ENCODE results near the gene CDCA4.

CDCA4 gene

DNA sequence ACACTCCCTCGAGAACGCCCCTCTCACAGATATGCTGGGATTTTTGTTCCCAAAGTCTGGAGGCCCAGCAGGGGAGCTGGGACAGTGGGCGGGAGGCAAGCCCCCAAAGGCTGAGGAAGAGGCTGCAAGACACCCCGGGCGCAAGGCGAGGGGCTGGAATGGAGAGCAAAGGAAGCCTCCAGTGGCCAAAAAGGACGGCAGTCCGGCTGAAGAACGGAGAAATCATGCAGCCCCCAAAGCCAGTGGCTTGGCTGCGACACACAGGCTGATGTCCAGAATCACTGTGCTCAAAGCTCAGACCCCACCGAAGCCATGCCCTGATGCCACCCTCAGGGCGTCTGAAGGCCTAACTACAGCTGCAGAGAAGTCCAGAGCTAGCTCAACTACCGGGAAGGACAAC, 24.4 kb downstream of the CDCA4 start:
- no peak overlapping the region for H3K4me3 ChIP-seq (ENCODE audit: low read length)
- no peak overlapping the region for H4K5ac ChIP-seq (ENCODE audit: low read length)
- H3K4me1 ChIP-seq (ENCODE audit: control insufficient read depth, low read depth, low read length), result no peaks in the 10 kb centered on the region
- DNase-seq, result no peak
- H3K4ac ChIP-seq (ENCODE audit: low read depth, low read length), result no peak overlapping the region
- no peak overlapping the region for H3K18ac ChIP-seq (ENCODE audit: low read length)
- no peak overlapping the region for H2BK120ac ChIP-seq (ENCODE audit: low read depth, low read length)
- H4K8ac ChIP-seq (ENCODE audit: low read depth, low read length), result no peak overlapping the region
- H3K27ac ChIP-seq (ENCODE audit: low read depth, low read length), result no peak overlapping the region
- H3K79me2 ChIP-seq (ENCODE audit: control insufficient read depth, insufficient read depth, low read length), result no peaks in the 10 kb centered on the region
- H3K56ac ChIP-seq (ENCODE audit: low read length), result no peak overlapping the region
- H3K79me1 ChIP-seq (ENCODE audit: low read length), result no peaks in the 10 kb centered on the region
- H2BK15ac ChIP-seq (replicated peaks; ENCODE audit: low read depth), result no peak overlapping the region
- H2BK5ac ChIP-seq (ENCODE audit: low read length), result no peak overlapping the region
- no peaks in the 10 kb centered on the region for H3K27me3 ChIP-seq (ENCODE audit: insufficient read depth, low read length, poor library complexity)
- no CpG with 5 or more reads among the region's 13 CpGs for WGBS (ENCODE audit: extremely low coverage, insufficient coverage, low lambda C conversion rate)
- H3K9ac ChIP-seq (ENCODE audit: low read length), result no peak overlapping the region
- no peak overlapping the region for H2AK5ac ChIP-seq (ENCODE audit: low read length)
- no peak overlapping the region for H3K23ac ChIP-seq (ENCODE audit: low read length)
- no peaks in the 10 kb centered on the region for H3K36me3 ChIP-seq (ENCODE audit: control insufficient read depth, insufficient read depth, low read length)
- no peak overlapping the region for H3K4me2 ChIP-seq (ENCODE audit: low read length)

DNA sequence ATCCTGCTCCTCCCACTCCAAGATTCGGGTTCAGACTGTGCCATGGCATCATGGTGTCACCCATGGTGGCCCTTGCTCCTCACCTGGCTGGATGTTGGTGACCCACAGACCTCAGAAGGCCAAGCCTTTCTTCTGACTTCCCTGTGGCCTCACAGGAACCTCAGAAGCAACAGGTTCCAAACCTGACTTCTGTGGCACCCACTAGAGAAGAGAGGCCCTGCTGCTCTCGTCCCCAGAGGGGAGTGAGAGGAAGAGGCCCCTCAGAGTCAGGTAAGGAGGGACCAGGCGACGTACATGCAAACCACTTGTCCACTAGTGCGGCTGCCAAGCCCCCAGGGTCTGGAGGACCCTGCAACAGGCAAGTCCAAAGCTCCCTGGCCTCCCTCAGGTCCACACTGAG, 24.9 kb downstream of the CDCA4 start:
- Histone ChIP-seq H2BK5ac (ENCODE audit: low read length) (no peak overlapping the region), H3K27me3 (ENCODE audit: insufficient read depth, low read length, poor library complexity) (no peaks in the 10 kb centered on the region), H3K23ac (ENCODE audit: low read length) (no peak overlapping the region), H3K4me3 (ENCODE audit: low read length) (no peak overlapping the region), H3K4ac (ENCODE audit: low read depth, low read length) (no peak overlapping the region), H2AK5ac (ENCODE audit: low read length) (no peak overlapping the region), H3K18ac (ENCODE audit: low read length) (no peak overlapping the region), H4K5ac (ENCODE audit: low read length) (no peak overlapping the region), H3K36me3 (ENCODE audit: control insufficient read depth, insufficient read depth, low read length) (no peaks in the 10 kb centered on the region), H3K79me1 (ENCODE audit: low read length) (no peaks in the 10 kb centered on the region), H3K56ac (ENCODE audit: low read length) (no peak overlapping the region), H3K4me2 (ENCODE audit: low read length) (no peak overlapping the region), H3K79me2 (ENCODE audit: control insufficient read depth, insufficient read depth, low read length) (no peaks in the 10 kb centered on the region), H3K9ac (ENCODE audit: low read length) (no peak overlapping the region), H2BK120ac (ENCODE audit: low read depth, low read length) (no peak overlapping the region), H3K27ac (ENCODE audit: low read depth, low read length) (no peak overlapping the region), H2BK15ac (replicated peaks; ENCODE audit: low read depth) (no peak overlapping the region), H4K8ac (ENCODE audit: low read depth, low read length) (no peak overlapping the region), H3K4me1 (ENCODE audit: control insufficient read depth, low read depth, low read length) (no peaks in the 10 kb centered on the region)
- WGBS (ENCODE audit: extremely low coverage, insufficient coverage, low lambda C conversion rate), result no CpG with 5 or more reads among the region's 5 CpGs
- DNase-seq, result no peak

DNA sequence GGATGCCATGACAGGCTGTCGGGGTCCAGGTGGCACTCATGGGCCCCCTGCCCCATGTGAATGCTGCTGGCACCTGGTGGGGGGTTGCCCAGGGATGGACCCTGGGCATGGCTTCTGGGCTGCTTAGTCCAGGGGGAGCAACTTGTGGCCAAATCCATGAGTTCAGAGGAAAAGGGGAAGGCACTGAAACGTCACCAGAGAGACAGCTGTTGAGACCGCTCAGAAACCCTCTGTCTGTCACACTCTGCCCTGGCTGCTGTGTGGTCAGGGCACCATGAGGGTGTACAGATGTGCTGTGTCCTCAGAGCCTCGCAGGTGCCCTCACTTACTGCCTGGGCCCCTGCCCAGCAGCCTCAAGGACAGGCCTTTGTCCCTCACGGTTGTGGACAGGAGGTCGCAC, 25.9 kb downstream of the CDCA4 start:
- Histone ChIP-seq H3K4me2 (ENCODE audit: low read length) (no peak overlapping the region), H3K18ac (ENCODE audit: low read length) (no peak overlapping the region), H4K5ac (ENCODE audit: low read length) (no peak overlapping the region), H3K9ac (ENCODE audit: low read length) (no peak overlapping the region), H2BK5ac (ENCODE audit: low read length) (no peak overlapping the region), H2BK15ac (replicated peaks; ENCODE audit: low read depth) (no peak overlapping the region), H3K4ac (ENCODE audit: low read depth, low read length) (no peak overlapping the region), H3K27ac (ENCODE audit: low read depth, low read length) (no peak overlapping the region), H2AK5ac (ENCODE audit: low read length) (no peak overlapping the region), H3K79me2 (ENCODE audit: control insufficient read depth, insufficient read depth, low read length) (no peaks in the 10 kb centered on the region), H3K4me3 (ENCODE audit: low read length) (no peak overlapping the region), H3K79me1 (ENCODE audit: low read length) (no peaks in the 10 kb centered on the region), H3K4me1 (ENCODE audit: control insufficient read depth, low read depth, low read length) (no peaks in the 10 kb centered on the region), H3K36me3 (ENCODE audit: control insufficient read depth, insufficient read depth, low read length) (no peaks in the 10 kb centered on the region), H2BK120ac (ENCODE audit: low read depth, low read length) (no peak overlapping the region), H4K8ac (ENCODE audit: low read depth, low read length) (no peak overlapping the region), H3K27me3 (ENCODE audit: insufficient read depth, low read length, poor library complexity) (no peaks in the 10 kb centered on the region), H3K56ac (ENCODE audit: low read length) (no peak overlapping the region), H3K23ac (ENCODE audit: low read length) (no peak overlapping the region)
- DNase-seq, result no peak
- WGBS (ENCODE audit: extremely low coverage, insufficient coverage, low lambda C conversion rate), result no CpG with 5 or more reads among the region's 6 CpGs

DNA sequence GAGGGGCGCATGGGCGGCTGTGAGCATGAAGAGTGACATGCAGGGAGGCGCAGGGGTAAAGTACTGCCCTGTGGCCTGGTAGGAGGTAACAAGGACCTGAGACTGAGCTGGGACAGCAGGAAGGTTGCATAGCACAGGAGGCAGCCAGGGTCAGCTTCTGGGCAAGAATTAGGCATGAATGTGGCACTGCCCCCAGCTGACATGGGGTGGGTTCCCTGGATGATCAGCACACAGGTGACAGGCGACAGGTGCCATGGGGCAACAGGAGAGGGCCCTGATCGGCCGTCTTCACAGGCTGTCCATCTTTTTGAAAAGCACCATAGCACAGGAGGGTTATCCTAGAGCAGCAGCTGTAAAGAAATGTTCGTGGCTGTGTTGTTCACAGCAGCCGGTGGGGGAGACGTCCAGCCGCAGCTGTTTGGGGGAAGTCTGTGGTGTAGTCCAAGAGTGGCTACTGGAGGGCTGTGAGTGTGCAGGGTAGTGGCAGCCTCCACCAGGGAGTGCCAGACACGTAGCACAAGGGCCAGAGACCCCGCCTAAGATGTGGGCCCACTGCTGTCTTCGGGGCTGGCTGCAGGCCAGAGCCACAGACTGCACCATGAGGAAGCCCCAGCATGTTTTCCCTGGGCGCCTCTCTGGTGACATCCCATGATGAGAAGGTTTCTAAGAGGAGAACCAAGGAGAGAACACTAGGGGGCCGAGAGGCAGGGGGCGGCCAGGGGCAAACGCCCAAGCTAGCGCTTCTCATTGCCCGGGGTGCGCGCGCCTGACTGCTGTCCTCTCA, 26.9 kb downstream of the CDCA4 start:
- Histone ChIP-seq H3K27me3 (ENCODE audit: insufficient read depth, low read length, poor library complexity) (no peaks in the 10 kb centered on the region), H4K8ac (ENCODE audit: low read depth, low read length) (no peak overlapping the region), H3K23ac (ENCODE audit: low read length) (no peak overlapping the region), H3K79me1 (ENCODE audit: low read length) (no peaks in the 10 kb centered on the region), H3K18ac (ENCODE audit: low read length) (no peak overlapping the region), H2BK15ac (replicated peaks; ENCODE audit: low read depth) (no peak overlapping the region), H3K9ac (ENCODE audit: low read length) (no peak overlapping the region), H2BK120ac (ENCODE audit: low read depth, low read length) (no peak overlapping the region), H2AK5ac (ENCODE audit: low read length) (no peak overlapping the region), H3K4me2 (ENCODE audit: low read length) (no peak overlapping the region), H3K79me2 (ENCODE audit: control insufficient read depth, insufficient read depth, low read length) (no peaks in the 10 kb centered on the region), H4K5ac (ENCODE audit: low read length) (no peak overlapping the region), H3K56ac (ENCODE audit: low read length) (no peak overlapping the region), H3K4ac (ENCODE audit: low read depth, low read length) (no peak overlapping the region), H3K4me1 (ENCODE audit: control insufficient read depth, low read depth, low read length) (no peaks in the 10 kb centered on the region), H3K27ac (ENCODE audit: low read depth, low read length) (no peak overlapping the region), H3K36me3 (ENCODE audit: control insufficient read depth, insufficient read depth, low read length) (no peaks in the 10 kb centered on the region), H2BK5ac (ENCODE audit: low read length) (no peak overlapping the region), H3K4me3 (ENCODE audit: low read length) (no peak overlapping the region)
- WGBS (ENCODE audit: extremely low coverage, insufficient coverage, low lambda C conversion rate), result no CpG with 5 or more reads among the region's 22 CpGs
- no peak for DNase-seq

DNA sequence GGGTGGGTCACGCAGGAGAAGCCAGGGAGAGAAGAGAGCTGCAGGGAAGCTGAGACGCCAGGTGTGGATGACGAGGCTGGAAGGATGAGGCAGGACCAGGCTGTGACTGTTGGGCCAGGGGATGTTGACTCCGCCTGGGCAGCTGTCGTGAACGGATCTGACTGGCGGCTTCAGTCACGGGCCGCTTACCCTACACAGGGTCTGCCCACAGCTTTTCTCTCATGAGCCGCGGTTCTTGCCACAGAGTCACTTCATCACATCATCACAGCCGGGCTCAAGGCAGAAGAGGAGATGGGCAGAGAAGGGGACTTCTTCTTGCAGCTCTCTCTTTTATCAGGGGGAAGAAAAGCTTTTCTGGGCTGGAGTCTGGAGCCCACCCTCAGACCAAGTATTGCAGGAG, 27.6 kb downstream of the CDCA4 start:
- Histone ChIP-seq H2BK120ac (ENCODE audit: low read depth, low read length) (no peak overlapping the region), H3K4ac (ENCODE audit: low read depth, low read length) (no peak overlapping the region), H3K79me1 (ENCODE audit: low read length) (no peaks in the 10 kb centered on the region), H3K4me3 (ENCODE audit: low read length) (no peak overlapping the region), H3K9ac (ENCODE audit: low read length) (no peak overlapping the region), H3K36me3 (ENCODE audit: control insufficient read depth, insufficient read depth, low read length) (no peaks in the 10 kb centered on the region), H4K5ac (ENCODE audit: low read length) (no peak overlapping the region), H2AK5ac (ENCODE audit: low read length) (no peak overlapping the region), H3K79me2 (ENCODE audit: control insufficient read depth, insufficient read depth, low read length) (no peaks in the 10 kb centered on the region), H3K56ac (ENCODE audit: low read length) (no peak overlapping the region), H2BK15ac (replicated peaks; ENCODE audit: low read depth) (no peak overlapping the region), H2BK5ac (ENCODE audit: low read length) (no peak overlapping the region), H3K4me2 (ENCODE audit: low read length) (no peak overlapping the region), H3K23ac (ENCODE audit: low read length) (no peak overlapping the region), H3K27ac (ENCODE audit: low read depth, low read length) (no peak overlapping the region), H3K18ac (ENCODE audit: low read length) (no peak overlapping the region), H3K27me3 (ENCODE audit: insufficient read depth, low read length, poor library complexity) (no peaks in the 10 kb centered on the region), H4K8ac (ENCODE audit: low read depth, low read length) (no peak overlapping the region), H3K4me1 (ENCODE audit: control insufficient read depth, low read depth, low read length) (no peaks in the 10 kb centered on the region)
- no CpG with 5 or more reads among the region's 12 CpGs for WGBS (ENCODE audit: extremely low coverage, insufficient coverage, low lambda C conversion rate)
- DNase-seq, result no peak

DNA sequence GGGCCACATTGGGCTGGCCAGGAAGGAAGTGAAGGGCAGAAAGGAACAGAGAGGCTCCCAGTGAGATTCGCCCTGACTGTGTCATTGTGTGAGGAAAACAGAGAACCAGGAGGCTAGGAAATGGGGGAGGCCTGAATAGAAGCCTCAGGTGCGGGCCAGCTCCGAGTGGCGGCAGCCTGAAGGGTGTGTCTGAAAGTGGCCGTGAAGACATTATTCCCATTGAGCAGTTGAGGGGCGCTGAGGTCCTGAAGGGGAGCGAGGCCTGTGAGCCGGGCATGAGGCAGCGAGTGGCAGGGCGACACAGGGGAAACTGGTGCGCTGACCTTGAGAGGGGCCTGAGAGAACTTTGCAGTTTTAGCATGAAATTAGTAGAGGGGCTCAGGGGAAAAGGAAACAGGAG, 28.4 kb downstream of the CDCA4 start:
- no peaks in the 10 kb centered on the region for H3K79me2 ChIP-seq (ENCODE audit: control insufficient read depth, insufficient read depth, low read length)

More for the DNA sequence above, 28.4 kb downstream of the CDCA4 start:
- Histone ChIP-seq H2BK120ac (ENCODE audit: low read depth, low read length) (no peak overlapping the region), H3K36me3 (ENCODE audit: control insufficient read depth, insufficient read depth, low read length) (no peaks in the 10 kb centered on the region), H2BK15ac (replicated peaks; ENCODE audit: low read depth) (no peak overlapping the region), H4K5ac (ENCODE audit: low read length) (no peak overlapping the region), H2AK5ac (ENCODE audit: low read length) (no peak overlapping the region), H3K27me3 (ENCODE audit: insufficient read depth, low read length, poor library complexity) (no peaks in the 10 kb centered on the region), H3K27ac (ENCODE audit: low read depth, low read length) (no peak overlapping the region), H4K8ac (ENCODE audit: low read depth, low read length) (no peak overlapping the region), H3K9ac (ENCODE audit: low read length) (no peak overlapping the region), H3K4me1 (ENCODE audit: control insufficient read depth, low read depth, low read length) (no peaks in the 10 kb centered on the region), H3K4ac (ENCODE audit: low read depth, low read length) (no peak overlapping the region), H3K4me3 (ENCODE audit: low read length) (no peak overlapping the region), H3K23ac (ENCODE audit: low read length) (no peak overlapping the region), H3K18ac (ENCODE audit: low read length) (no peak overlapping the region), H3K4me2 (ENCODE audit: low read length) (no peak overlapping the region), H2BK5ac (ENCODE audit: low read length) (no peak overlapping the region), H3K56ac (ENCODE audit: low read length) (no peak overlapping the region), H3K79me1 (ENCODE audit: low read length) (no peaks in the 10 kb centered on the region)
- WGBS (ENCODE audit: extremely low coverage, insufficient coverage, low lambda C conversion rate), result no CpG with 5 or more reads among the region's 11 CpGs
- no peak for DNase-seq
